Measurements from ENCODE around the gene ACP7.
"Not testable (repeated sequence)": the region's sequence is repeated elsewhere in the genome, so short reads cannot be mapped to it uniquely, and the experiment has no call there.

Gene ACP7

GRCh38 chr19:39077323-39077722 is 6.8 kb upstream of the ACP7 start:
- no peak for DNase-seq (ENCODE audit: low spot score)

DNA sequence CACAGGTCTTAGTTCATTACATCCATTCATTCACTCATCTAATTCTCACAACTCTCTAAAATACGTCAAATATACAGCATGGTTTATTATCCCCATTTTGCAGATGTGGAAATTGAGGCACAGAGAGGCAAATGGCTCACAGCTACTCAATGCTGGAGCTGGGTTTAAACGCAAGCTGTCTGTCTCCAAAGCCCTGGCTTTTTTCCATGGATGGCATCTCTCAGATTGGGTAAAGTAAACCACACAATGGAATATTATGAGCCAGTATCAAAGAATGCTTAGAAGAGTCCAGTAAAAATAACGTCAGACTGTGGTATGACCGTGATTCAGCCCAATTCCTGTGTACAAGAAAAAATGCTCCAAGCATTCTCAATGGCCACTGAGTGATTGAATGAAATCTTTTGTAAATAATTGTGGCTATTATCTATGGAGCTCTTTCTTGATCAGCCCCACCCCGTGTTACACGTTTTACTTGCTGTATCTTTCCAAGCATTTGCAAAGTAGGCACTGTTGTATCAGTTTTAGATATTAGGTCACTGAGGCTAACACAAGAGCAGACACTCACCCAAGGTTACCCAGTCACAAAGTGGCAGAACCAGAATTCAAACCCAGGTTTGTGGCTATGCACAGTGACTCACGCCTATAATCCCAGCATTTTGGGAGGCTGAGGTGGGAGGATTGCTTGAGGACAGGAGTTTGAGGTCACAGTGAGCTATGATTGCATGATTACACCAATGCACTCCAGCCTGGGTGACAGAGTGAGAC is 5.5 kb upstream of the ACP7 start:
- DNase-seq (ENCODE audit: low spot score): peak; percentile 98

- no peak for DNase-seq (ENCODE audit: low spot score)
Measured at GRCh38 chr19:39080431-39080830, 3.7 kb upstream of the ACP7 start.

DNA sequence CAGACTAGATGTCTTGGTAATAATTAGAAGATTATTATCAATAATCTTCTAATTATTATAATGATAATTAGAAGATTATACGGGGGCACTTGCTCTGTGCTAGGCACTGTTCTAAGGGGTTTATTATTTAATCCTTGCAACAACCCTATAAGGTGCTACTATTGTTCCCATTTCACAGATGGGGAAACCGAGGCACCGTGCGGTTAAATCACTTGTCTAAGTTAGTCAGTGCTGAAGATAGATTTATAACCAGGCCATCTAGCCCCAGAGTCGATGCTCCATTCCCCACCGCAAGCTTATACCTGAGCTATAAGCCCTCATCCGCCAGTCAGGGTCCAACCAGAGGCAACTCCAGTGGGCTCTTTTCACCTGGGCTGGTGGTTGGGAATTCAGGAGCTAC is 2.0 kb upstream of the ACP7 start:
- DNase-seq (ENCODE audit: low spot score): no peak

- DNase-seq (ENCODE audit: low spot score): peak; percentile 78
Measured at GRCh38 chr19:39082745-39083598, 1.2 kb upstream of the ACP7 start.

- no peak for DNase-seq (ENCODE audit: low spot score)
Measured at GRCh38 chr19:39083599-39083982, 577 bp upstream of the ACP7 start.

GRCh38 chr19:39084732-39085080 is 538 bp downstream of the ACP7 start:
- no peak for DNase-seq (ENCODE audit: low spot score)

DNA sequence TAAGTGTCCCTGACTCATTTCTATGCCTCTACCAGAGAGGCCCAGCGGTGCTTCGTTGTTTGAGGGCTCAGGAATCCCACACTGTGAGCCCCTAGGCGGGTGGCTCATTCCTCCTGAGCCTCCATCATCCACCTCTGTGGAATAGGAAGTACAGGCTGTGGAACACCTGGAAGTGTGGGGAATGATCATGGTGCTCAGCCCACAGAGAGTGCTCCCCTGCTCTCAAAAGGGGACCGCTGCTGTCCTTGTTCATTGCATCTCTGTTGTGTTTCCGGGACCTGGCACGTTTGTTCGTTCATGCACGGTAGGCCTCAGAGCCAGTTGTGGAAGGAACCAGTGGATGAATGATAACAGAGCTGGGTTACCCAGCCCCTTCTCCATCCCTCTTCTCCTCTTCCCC is 1.2 kb downstream of the ACP7 start:
- DNase-seq (ENCODE audit: low spot score): no peak

GRCh38 chr19:39086386-39086785 is 2.2 kb downstream of the ACP7 start:
- DNase-seq (ENCODE audit: low spot score): no peak

DNA sequence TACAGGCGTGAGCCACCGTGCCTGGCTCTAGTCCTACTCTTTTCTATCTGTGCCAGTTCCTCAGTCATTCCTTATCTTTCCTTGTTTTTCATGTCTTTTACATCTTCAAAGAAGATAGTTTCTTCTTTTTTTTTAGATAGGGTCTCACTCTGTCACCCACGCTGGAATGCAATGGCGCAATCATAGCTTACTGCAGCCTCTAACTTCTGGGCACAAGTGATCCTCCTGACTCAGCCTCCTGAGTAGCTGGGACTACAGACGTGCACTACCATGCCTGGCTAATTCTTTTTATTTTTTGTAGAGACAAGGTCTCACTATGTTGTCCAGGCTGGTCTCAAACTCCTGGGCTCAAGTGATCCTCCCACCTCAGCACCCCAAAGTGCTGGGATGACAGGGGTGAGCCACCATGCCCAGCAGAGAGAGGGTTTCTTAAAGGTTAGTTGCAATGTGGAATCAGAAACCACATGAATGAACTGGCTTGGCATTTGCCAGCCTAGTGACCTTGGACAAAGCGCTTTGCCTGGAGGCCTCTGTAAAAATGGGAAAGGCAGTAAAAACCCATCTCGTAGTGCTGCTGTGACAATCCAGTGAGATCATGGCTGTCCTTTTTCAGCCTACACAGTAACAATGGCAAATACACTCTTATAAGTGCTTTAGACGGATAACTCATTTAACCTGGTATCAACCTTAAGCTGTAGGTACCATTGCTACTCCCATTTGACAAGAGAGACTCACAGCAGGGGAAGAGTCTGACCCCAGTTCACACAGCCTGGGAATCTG is 3.9 kb downstream of the ACP7 start:
- DNase-seq (ENCODE audit: low spot score): no peak

- not testable (repeated sequence) for DNase-seq (ENCODE audit: low spot score)
Measured at GRCh38 chr19:39090016-39090415, 5.8 kb downstream of the ACP7 start.

GRCh38 chr19:39090881-39091280 is 6.7 kb downstream of the ACP7 start:
- DNase-seq (ENCODE audit: low spot score): no peak

GRCh38 chr19:39095799-39096540 is 11.8 kb downstream of the ACP7 start:
- DNase-seq (ENCODE audit: low spot score): not testable (repeated sequence)

DNA sequence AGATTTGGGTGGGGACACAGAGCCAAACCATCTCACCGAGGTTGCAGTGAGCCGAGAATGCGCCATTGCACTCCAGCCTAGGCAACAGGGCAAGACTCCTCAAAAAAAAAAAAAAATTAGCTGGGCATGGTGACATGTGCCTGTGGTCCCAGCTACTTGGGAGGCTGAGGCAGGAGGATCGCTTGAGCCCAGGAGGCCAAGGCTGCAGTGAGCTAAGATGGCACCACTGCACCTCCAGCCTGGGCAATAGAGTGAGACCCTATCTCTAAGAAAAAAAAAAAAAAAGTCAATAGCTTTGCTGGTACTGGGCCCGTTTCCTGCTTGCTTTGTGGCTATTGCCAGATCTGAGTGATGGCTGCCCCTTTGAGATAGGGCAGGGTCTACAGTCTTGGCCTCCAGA is 13.1 kb downstream of the ACP7 start:
- no peak for DNase-seq (ENCODE audit: low spot score)

- DNase-seq (ENCODE audit: low spot score): no peak
Measured at GRCh38 chr19:39097721-39098120, 13.6 kb downstream of the ACP7 start.

DNA sequence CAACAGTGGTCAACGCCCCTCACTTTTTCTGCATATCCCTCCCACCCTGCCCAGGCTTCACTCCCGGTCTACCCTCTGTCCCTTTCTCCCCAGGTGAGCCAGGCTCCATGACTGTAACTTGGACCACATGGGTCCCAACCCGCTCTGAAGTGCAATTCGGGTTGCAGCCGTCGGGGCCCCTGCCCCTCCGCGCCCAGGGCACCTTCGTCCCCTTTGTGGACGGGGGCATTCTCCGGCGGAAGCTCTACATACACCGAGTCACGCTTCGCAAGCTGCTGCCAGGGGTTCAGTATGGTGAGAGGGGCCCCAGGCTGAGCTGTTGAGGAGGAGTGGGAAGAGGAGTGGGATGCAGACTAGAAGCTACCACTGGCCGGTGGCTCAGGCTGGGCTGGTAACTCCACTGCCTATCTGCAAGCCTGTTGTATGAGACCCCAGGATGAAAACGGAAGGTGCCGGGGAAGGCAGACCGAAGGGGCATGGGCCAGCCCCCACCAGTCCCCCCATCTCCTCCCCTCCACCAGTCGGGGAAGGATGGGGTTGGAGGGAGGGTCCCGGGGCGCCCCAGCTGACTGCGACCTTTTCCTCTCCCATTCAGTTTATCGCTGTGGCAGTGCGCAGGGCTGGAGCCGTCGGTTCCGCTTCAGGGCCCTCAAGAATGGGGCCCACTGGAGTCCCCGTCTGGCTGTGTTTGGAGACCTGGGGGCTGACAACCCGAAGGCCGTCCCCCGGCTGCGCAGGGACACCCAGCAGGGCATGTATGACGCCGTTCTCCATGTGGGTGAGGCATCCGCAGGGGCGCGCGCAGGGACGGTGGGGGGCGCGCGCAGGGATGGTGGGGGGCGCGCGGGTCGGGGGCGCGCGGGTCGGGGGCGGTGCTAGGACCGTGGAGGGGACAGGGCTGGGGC is 14.4 kb downstream of the ACP7 start:
- DNase-seq (ENCODE audit: low spot score): no peak

DNA sequence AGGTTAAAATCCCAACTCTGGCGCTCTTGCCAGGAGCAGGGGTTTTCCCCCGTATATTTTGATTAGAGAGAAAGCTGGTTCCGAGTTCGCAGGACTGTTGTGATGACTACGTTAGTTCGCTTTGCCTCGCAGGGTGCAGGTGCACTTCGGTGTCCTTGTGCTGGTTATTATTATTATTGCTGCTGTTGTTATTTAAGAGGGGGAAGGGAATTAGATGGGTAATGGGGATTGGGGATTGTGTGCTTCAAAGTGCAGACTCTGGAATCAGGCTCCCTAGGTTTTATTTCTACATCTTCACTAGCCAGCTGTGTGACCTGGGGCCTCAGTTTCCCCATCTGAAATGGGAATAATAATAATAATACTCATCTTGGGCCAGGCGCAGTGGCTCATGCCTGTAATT is 15.2 kb downstream of the ACP7 start:
- DNase-seq (ENCODE audit: low spot score): no peak

DNA sequence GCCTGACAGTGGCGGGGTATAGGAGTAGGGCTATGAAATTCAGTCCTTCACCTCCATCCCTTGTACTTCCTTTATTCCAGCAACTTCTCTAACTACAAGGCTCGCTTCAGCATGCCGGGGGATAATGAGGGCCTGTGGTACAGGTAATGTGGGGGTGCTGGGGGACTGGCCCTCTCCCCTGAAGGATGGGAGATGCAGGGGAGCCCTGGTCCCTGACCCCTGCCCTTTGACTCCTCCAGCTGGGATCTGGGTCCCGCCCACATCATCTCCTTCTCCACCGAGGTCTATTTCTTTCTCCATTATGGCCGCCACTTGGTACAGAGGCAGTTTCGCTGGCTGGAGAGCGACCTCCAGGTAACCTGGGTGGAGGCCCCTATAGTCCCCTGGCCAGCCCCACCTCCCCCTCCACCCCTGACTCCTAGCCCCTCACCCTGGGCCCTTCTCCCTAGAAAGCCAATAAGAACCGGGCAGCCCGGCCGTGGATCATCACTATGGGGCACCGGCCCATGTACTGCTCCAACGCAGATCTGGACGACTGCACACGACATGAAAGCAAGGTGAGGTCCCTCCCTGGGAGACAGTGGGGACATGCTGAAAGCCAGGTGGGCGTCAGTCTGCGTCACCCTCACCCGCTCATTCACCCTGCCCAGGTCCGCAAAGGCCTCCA is 16.5 kb downstream of the ACP7 start:
- no peak for DNase-seq (ENCODE audit: low spot score)

DNA sequence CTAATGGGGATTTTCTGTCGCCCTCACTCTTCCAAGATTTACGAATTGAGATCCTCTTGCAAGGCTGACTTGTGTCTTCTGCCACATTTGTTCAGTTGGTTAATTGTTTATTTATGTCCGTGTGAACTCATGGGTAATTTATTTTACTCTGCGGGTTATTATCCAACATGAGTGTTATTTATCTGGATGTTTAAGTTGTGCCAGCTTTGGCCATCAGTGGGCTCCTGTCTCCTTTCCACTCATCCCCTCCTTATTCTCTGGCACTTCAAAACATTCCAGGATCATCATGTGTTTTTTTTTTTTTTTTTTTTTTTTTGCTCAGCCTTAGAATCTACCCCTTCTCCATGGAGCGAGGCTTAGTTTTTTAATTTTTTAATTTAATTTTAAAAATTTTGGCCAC is 19.0 kb downstream of the ACP7 start:
- no peak for DNase-seq (ENCODE audit: low spot score)

DNA sequence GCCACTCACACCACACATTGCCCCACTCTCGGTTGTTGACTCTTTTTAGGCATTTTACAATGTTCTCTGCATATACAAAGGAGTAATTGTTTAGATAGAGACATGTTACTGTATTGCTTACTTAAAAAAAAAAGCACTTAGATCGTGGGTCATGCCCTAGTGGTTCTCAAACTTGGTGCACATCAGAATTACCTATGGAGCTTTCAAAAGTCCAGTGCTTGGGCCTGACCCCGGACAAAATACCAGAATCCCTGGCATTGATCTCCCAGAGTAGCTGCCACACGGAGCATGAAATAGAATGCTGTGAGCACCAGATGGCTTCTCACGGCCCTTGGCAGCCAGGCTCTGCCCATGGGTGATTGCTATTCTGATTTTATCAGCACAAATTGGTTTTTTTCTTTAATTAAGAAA is 20.0 kb downstream of the ACP7 start:
- peak; percentile 80 for DNase-seq (ENCODE audit: low spot score)

Measured in pons (tissue), 1 donor.